Heart right ventricle (tissue), 16 donors: ENCODE measurements around the gene NPM3. TPM values are rescaled to one million over a fixed set of nuclear protein-coding genes. Genes with fewer than 3 reads are reported as not detected.

ENCODE experiments used
- ATAC-seq, 8 donors: fragments of 200-7000 bp; cut with Tn5 transposase; one replicate each; pipeline ENCODE4 v1.9.1; 2020; ENCODE audit warnings: mild to moderate bottlenecking in 8 of 8, moderate library complexity in 8 of 8, moderate number of reproducible peaks in 1 of 8
- DNase-seq, 2 donors: peaks; one replicate each; pipeline ENCODE4 v3.0.0-alpha.2; 2020
- H3K27ac ChIP-seq, 10 donors: fragments of 200-600 bp; sonication (generic) in 2 of 10; one replicate each; pipeline versions ENCODE4 v1.5.0 to v1.8.0; 2020 to 2022; ENCODE audit warnings: mild to moderate bottlenecking in 3 of 10
- H3K27me3 ChIP-seq, 7 donors: fragments of 200-600 bp; one replicate each; pipeline ENCODE4 v1.8.0; 2021 to 2022; ENCODE audit warnings: mild to moderate bottlenecking in 2 of 7
- H3K36me3 ChIP-seq, 9 donors: fragments of 200-600 bp; sonication (generic) in 1 of 9; one replicate each; pipeline versions ENCODE4 v1.5.0 to v1.8.0; 2020 to 2022; ENCODE audit warnings: mild to moderate bottlenecking in 2 of 9
- H3K4me1 ChIP-seq, 9 donors: fragments of 200-600 bp; sonication (generic) in 1 of 9; one replicate each; pipeline versions ENCODE4 v1.5.0 to v1.8.0; 2020 to 2022; ENCODE audit warnings: mild to moderate bottlenecking in 4 of 9
- H3K4me3 ChIP-seq, 10 donors: fragments of 200-600 bp; sonication (generic) in 2 of 10; one replicate each; pipeline versions ENCODE4 v1.5.0 to v1.8.0; 2020 to 2022; ENCODE audit warnings: mild to moderate bottlenecking in 7 of 10, moderate library complexity in 2 of 10
- H3K9me3 ChIP-seq, 11 donors: fragments of 200-600 bp in 10 of 11; sonication (generic) in 2 of 11; one replicate each; pipeline versions ENCODE4 v1.5.0 to v1.8.0; 2013 to 2022; ENCODE audit warnings: mild to moderate bottlenecking in 2 of 11, control low read depth in 1 of 11, moderate library complexity in 1 of 11
- CTCF ChIP-seq, 9 donors: fragments of 200-600 bp; sonication (generic) in 2 of 9; IDR thresholded peaks; one replicate each; pipeline versions ENCODE4 v1.5.0 to v1.8.0; 2021 to 2022; ENCODE audit warnings: antibody characterized with exemption in 9 of 9, mild to moderate bottlenecking in 5 of 9, moderate library complexity in 1 of 9
- WGBS, 2 donors: extraction: QIAGEN DNeasy Blood & Tissue Kit; methylation state at CpG; one replicate each; pipeline ENCODE4 v1.1.7; 2013; ENCODE audit warnings: inconsistent platforms in 1 of 2; 5-methylcytosine and 5-hydroxymethylcytosine counted together
- intact Hi-C, 10 donors: fragments of 100-400 bp; cut with DNase I; formaldehyde crosslinking; loops; one replicate each; pipeline versions ENCODE4 v1.11.1 to v1.14.2; 2022
- polyA plus RNA-seq, 2 donors: library from polyadenylated mRNA; stranded (reverse); fragments of 200-250 nt; gene quantifications; one replicate each; pipeline ENCODE4 v1.2.3, GENCODE V29; 2013
- total RNA-seq, 10 donors: library from RNA; stranded (reverse); fragmentation: NEBNext Ultra II Directional in 3 of 10; extraction: Animal tissue kit (Norgen Biotek cat#: 25700) in 3 of 10; gene quantifications; one replicate each; pipeline versions ENCODE4 v1.2.1 to v1.2.4, GENCODE V29; 2021 to 2023
- donor health status: Arrhythmogenic right ventricular cardiomyopathy.
- donor health status: ischemic (EF 13 %, LVEDD 7.1; RV severe dilation, severe dysfunction).
- donor health status: healthy with polysubstance abuse.
- donor health status: DM: no; HTN: yes; CAD: no.
- donor health status: DM: no; HTN: no; CAD: no.
- donor health status: ischemic (EF 25% LVEDD 6.9; RV normal size, moderate dysfunction).
- donor health status: ischemic (EF 25% LVEDD 5.7; RV mildly dilated, moderate dysfunction).
- donor health status: healthy.
- donor health status: DM: yes; HTN: yes; CAD: no.
- donor health status: Ischemic cardiomyopathy.
- donor health status: ischemic (EF 35%, LVEDD 5.7; RV mildly dilated, moderate dysfunction).
- donor health status: nonischemic (EF 11% LVEDD 7.7; RV severe dilation, severe dysfunction).
- donor health status: DM: yes; HTN: yes; CAD: no.
- donor health status: PGD.
- donor health status: ischemic (EF 29% LVEDD 5.4; RV normal size, mild dysfunction).
- donor health status: nonischemic (EF 23%, LVEDD 6.1; RV moderate dilation, normal function).

The NPM3 gene
- total and polyA plus RNA-seq, 12 donors: 4.9 to 23.3 (median 7.0) TPM

- 23 to 27% methylated on average over 21 of the region's 21 CpGs for WGBS, 2 donors
- no peak overlapping the region for H3K27ac ChIP-seq
- peaks cover 19 to 92% (median 84%) of the 10 kb centered on the region in 7 donors for H3K27me3 ChIP-seq
- H3K4me1 ChIP-seq: peaks cover 0 to 19% (median 10%) of the 10 kb centered on the region in 9 donors
- intact Hi-C loops: loop anchor here in 3 of 10 donors (10.0 kb wide), 3 partner anchors 88 to 558 kb away; no protein-coding TSS in a partner anchor
- H3K9me3 ChIP-seq: no peaks in the 10 kb centered on the region
- TF ChIP-seq CTCF (IDR thresholded peaks at IDR 0.05): no peak
- ATAC-seq (no peak), DNase-seq (no peak)
- H3K36me3 ChIP-seq: no peaks in the 10 kb centered on the region
- H3K4me3 ChIP-seq: no peak overlapping the region
These were observed 10.1 kb downstream of the NPM3 start for GRCh38 chr10:101772895-101773761.

GRCh38 chr10:101772017-101772894 is 11.0 kb downstream of the NPM3 start:
- Histone ChIP-seq H3K9me3 (no peaks in the 10 kb centered on the region), H3K4me1 (peaks cover 0 to 19% (median 10%) of the 10 kb centered on the region in 9 donors), H3K27me3 (peaks cover 19 to 92% (median 76%) of the 10 kb centered on the region in 7 donors), H3K36me3 (no peaks in the 10 kb centered on the region), H3K4me3 (no peak overlapping the region), H3K27ac (no peak overlapping the region)
- intact Hi-C loops: loop anchor here in 3 of 10 donors (10.0 kb wide), 3 partner anchors 87 to 557 kb away; no protein-coding TSS in a partner anchor
- no peak for TF ChIP-seq CTCF (IDR thresholded peaks at IDR 0.05)
- no peak for DNase-seq
- no peak for ATAC-seq
- WGBS, 2 donors: 72 to 76% methylated on average over 6 of the region's 6 CpGs

- WGBS, 2 donors: 91 to 97% methylated on average over 10 of the region's 10 CpGs
- DNase-seq: no peak
These were observed 11.9 kb downstream of the NPM3 start for GRCh38 chr10:101771380-101771779.

More at GRCh38 chr10:101771380-101771779, 11.9 kb downstream of the NPM3 start:
- peaks cover 0 to 16% (median 8%) of the 10 kb centered on the region in 9 donors for H3K4me1 ChIP-seq
- H3K27ac ChIP-seq: no peak overlapping the region
- peaks cover 18 to 90% (median 67%) of the 10 kb centered on the region in 7 donors for H3K27me3 ChIP-seq
- H3K9me3 ChIP-seq: no peaks in the 10 kb centered on the region
- no peaks in the 10 kb centered on the region for H3K36me3 ChIP-seq
- H3K4me3 ChIP-seq: no peak overlapping the region
- no peak for TF ChIP-seq CTCF (IDR thresholded peaks at IDR 0.05)
- intact Hi-C loops: loop anchor here in 3 of 10 donors (10.0 kb wide), 3 partner anchors 87 to 557 kb away; no protein-coding TSS in a partner anchor
- no peak for ATAC-seq
